ENCODE data around the gene GOLGA6A.

DNA sequence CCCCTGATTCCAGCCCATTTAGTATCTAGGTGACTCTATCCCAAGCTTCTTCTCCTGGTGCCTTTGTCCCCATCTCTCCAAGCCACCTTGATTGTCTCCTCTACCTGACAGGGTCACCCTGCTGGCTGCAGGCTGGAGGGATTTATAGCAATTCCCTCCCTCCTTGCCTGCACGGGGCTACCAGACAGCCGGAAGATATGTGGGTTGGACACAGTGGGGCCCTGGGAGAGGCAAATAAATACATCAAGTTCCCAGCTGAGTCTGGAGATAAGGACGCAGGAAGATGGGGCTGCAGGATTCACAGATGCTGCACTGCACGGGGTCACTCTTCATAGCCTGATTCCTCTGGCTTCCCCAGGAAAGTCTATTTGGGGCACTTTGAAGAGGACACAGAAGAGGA is 38.7 kb upstream of the GOLGA6A start:
- TF ChIP-seq EZH2phosphoT487 (IDR thresholded peaks at IDR 0.05; ENCODE audit: low read depth, severe bottlenecking, unreplicated experiment): no peak
- TF ChIP-seq, protein P1, sequence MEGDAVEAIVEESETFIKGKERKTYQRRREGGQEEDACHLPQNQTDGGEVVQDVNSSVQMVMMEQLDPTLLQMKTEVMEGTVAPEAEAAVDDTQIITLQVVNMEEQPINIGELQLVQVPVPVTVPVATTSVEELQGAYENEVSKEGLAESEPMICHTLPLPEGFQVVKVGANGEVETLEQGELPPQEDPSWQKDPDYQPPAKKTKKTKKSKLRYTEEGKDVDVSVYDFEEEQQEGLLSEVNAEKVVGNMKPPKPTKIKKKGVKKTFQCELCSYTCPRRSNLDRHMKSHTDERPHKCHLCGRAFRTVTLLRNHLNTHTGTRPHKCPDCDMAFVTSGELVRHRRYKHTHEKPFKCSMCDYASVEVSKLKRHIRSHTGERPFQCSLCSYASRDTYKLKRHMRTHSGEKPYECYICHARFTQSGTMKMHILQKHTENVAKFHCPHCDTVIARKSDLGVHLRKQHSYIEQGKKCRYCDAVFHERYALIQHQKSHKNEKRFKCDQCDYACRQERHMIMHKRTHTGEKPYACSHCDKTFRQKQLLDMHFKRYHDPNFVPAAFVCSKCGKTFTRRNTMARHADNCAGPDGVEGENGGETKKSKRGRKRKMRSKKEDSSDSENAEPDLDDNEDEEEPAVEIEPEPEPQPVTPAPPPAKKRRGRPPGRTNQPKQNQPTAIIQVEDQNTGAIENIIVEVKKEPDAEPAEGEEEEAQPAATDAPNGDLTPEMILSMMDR (IDR thresholded peaks at IDR 0.05; ENCODE audit: poor library complexity): no peak
- TF ChIP-seq EZH2 (IDR thresholded peaks at IDR 0.05; ENCODE audit: borderline replicate concordance): no peak
